Stimulated activated CD8-positive, alpha-beta memory T cell treated with anti-CD3 and anti-CD28 coated beads, Interleukin-12 subunit alpha, Interleukin-12 subunit beta, amount 100 ng/mL, for 1 hour (primary cell): Measurements from ENCODE around the gene CYB5A.

Experiments used
- DNase-seq: peaks from one replicate; pipeline ENCODE4 v3.0.0-alpha.2; 2020; ENCODE audit warnings: low read depth

Gene CYB5A

GRCh38 chr18:74276609-74277008 lies 15.2 kb downstream of the CYB5A start:
- DNase-seq, result no peak

- no peak for DNase-seq
Observed at GRCh38 chr18:74275736-74276135, 16.0 kb downstream of the CYB5A start.

- no peak for DNase-seq
Observed at GRCh38 chr18:74274700-74275099, 17.1 kb downstream of the CYB5A start.

- DNase-seq, result no peak
Observed at GRCh38 chr18:74273394-74273793, 18.4 kb downstream of the CYB5A start.

- DNase-seq, result no peak
Observed at GRCh38 chr18:74271635-74272034, 20.1 kb downstream of the CYB5A start.

GRCh38 chr18:74268933-74269620 lies 22.7 kb downstream of the CYB5A start:
- no peak for DNase-seq

GRCh38 chr18:74268175-74268574 lies 23.6 kb downstream of the CYB5A start:
- no peak for DNase-seq

GRCh38 chr18:74266161-74266560 lies 25.6 kb downstream of the CYB5A start:
- no peak for DNase-seq

- DNase-seq, result no peak
Observed at GRCh38 chr18:74265546-74266098, 26.1 kb downstream of the CYB5A start.

- no peak for DNase-seq
Observed at GRCh38 chr18:74264303-74265020, 27.3 kb downstream of the CYB5A start.

- DNase-seq, result no peak
Observed at GRCh38 chr18:74261053-74261713, 30.6 kb downstream of the CYB5A start.

- DNase-seq, result no peak
Observed at GRCh38 chr18:74259347-74259746, 32.4 kb downstream of the CYB5A start.

GRCh38 chr18:74257083-74257482 lies 34.7 kb downstream of the CYB5A start:
- no peak for DNase-seq

- DNase-seq, result no peak
Observed at GRCh38 chr18:74256190-74256589, 35.6 kb downstream of the CYB5A start.

- DNase-seq, result no peak
Observed at GRCh38 chr18:74255131-74255616, 36.6 kb downstream of the CYB5A start.

- no peak for DNase-seq
Observed at GRCh38 chr18:74252039-74252395, 39.7 kb downstream of the CYB5A start.

- DNase-seq, result no peak
Observed at GRCh38 chr18:74251297-74252038, 40.3 kb downstream of the CYB5A start.

- DNase-seq, result no peak
Observed at GRCh38 chr18:74250131-74250530, 41.6 kb downstream of the CYB5A start.

- no peak for DNase-seq
Observed at GRCh38 chr18:74249181-74249968, 42.4 kb downstream of the CYB5A start.

- no peak for DNase-seq
Observed at GRCh38 chr18:74248595-74248994, 43.2 kb downstream of the CYB5A start.

- no peak for DNase-seq
Observed at GRCh38 chr18:74248189-74248588, 43.6 kb downstream of the CYB5A start.
